NCI-H460 (cell line): ENCODE measurements around the gene TMEM266. TPM values are rescaled to one million over a fixed set of nuclear protein-coding genes. Genes with fewer than 3 reads are reported as not detected.

ENCODE experiments used
- DNase-seq: peaks from one replicate; pipeline ENCODE4 v3.0.0-alpha.2; 2016; ENCODE audit warnings: low read depth; ENCODE audit errors: extremely low read depth
- total RNA-seq: library from RNA; depleted of rRNA; stranded (reverse); fragments of >200 nt; shearing (Covaris generic); gene quantifications from 2 replicates; pipeline ENCODE4 v1.2.3, GENCODE V29; 2014

TMEM266 gene
- total RNA-seq, 1 experiment from 2014 or later = not detected

- DNase-seq = no peak
Measured at GRCh38 chr15:76199106-76200082, 139.6 kb downstream of the TMEM266 start.

- no peak for DNase-seq
Measured at GRCh38 chr15:76200083-76200465, 140.3 kb downstream of the TMEM266 start.

- DNase-seq = no peak
Measured at GRCh38 chr15:76200641-76201105, 140.9 kb downstream of the TMEM266 start.

- no peak for DNase-seq
Measured at GRCh38 chr15:76201536-76202255, 141.9 kb downstream of the TMEM266 start.

- DNase-seq = no peak
Measured at GRCh38 chr15:76203346-76204108, 143.7 kb downstream of the TMEM266 start.

- DNase-seq = no peak
Measured at GRCh38 chr15:76204109-76204845, 144.5 kb downstream of the TMEM266 start.

- no peak for DNase-seq
Measured at GRCh38 chr15:76204916-76205460, 145.2 kb downstream of the TMEM266 start.

- DNase-seq = no peak
Measured at GRCh38 chr15:76206325-76206976, 146.7 kb downstream of the TMEM266 start.

GRCh38 chr15:76208084-76208785 is 148.4 kb downstream of the TMEM266 start:
- no peak for DNase-seq

GRCh38 chr15:76208786-76209424 is 149.1 kb downstream of the TMEM266 start:
- DNase-seq = no peak

GRCh38 chr15:76209523-76209922 is 149.7 kb downstream of the TMEM266 start:
- no peak for DNase-seq

- no peak for DNase-seq
Measured at GRCh38 chr15:76209942-76210341, 150.2 kb downstream of the TMEM266 start.

- DNase-seq = no peak
Measured at GRCh38 chr15:76215634-76216033, 155.8 kb downstream of the TMEM266 start.

- DNase-seq = peak; percentile 16
Measured at GRCh38 chr15:76217029-76217881, 157.5 kb downstream of the TMEM266 start.

- no peak for DNase-seq
Measured at GRCh38 chr15:76217882-76218217, 158.1 kb downstream of the TMEM266 start.

GRCh38 chr15:76221085-76221767 is 161.4 kb downstream of the TMEM266 start:
- no peak for DNase-seq

GRCh38 chr15:76222159-76222558 is 162.4 kb downstream of the TMEM266 start:
- no peak for DNase-seq
